Diencephalon (tissue), 1 donor: Measurements from ENCODE around the gene RHBDL1. TPM values are rescaled to one million over a fixed set of nuclear protein-coding genes. Genes with fewer than 3 reads are reported as not detected.

Experiments used
- total RNA-seq: library from RNA; depleted of rRNA; stranded (reverse); fragments of >200 nt; gene quantifications from one replicate; pipeline ENCODE4 v1.2.3, GENCODE V29; 2014

Gene RHBDL1
- 7.4 TPM for total RNA-seq

GRCh38 chr16:674968-675883, at the start of gene RHBDL1:
Gene RHBDL1, plus strand, starts transcription at chr16:675671. Its CDS starts 120 bp downstream, at chr16:675791.

GRCh38 chr16:630815-631405, 44.6 kb upstream of the RHBDL1 start, which contains the start of gene WFIKKN1:
Gene WFIKKN1, plus strand, starts transcription at chr16:630985. Its CDS starts 269 bp downstream, at chr16:631254.

DNA sequence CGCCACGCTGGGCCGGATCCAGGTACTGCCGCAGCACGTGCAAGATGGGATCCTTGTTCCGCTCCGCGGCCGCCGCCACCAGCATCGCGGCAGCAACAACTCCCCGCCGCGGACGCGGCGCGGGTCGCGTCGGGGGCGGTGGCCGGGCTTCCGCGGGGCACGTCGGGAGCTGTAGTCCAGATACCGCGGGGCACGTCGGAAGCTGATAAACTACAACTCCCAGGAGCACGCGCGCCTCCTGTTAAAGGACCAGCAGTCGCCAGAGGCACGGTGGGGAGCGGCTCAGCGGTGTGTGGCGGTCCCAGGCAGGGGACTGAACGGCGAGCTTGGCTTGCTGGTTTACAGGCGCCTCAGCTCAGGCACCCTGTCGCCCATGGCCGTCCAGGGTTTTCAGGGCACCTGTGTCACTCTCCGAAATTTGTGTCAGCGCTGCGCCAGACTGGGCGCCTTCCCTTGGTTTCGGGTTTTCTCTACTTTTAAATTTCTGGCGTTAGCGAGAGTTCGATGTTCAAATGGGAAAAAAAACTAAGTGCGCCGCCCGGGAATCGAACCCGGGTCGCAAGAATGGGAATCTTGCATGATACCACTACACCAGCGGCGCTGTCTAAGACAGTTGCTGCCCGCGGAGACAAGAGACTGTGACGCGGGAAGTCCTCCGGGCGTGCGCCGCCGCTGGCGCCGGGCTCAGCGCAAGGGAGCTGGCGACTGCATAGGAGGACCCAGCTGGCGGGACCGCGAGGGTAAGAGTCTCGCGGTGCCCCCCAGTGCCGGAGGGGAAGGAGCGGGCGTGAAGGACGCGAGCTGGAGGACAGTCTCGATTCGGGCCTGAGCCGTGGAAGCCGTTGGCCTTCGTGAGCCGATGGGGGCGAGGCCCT, 39.0 kb upstream of the RHBDL1 start, which contains the start of gene METTL26:
Gene METTL26 (minus strand): TSS at position 100 of the 875 bp plus-strand sequence. CDS start 15 bp downstream, at position 85.

DNA sequence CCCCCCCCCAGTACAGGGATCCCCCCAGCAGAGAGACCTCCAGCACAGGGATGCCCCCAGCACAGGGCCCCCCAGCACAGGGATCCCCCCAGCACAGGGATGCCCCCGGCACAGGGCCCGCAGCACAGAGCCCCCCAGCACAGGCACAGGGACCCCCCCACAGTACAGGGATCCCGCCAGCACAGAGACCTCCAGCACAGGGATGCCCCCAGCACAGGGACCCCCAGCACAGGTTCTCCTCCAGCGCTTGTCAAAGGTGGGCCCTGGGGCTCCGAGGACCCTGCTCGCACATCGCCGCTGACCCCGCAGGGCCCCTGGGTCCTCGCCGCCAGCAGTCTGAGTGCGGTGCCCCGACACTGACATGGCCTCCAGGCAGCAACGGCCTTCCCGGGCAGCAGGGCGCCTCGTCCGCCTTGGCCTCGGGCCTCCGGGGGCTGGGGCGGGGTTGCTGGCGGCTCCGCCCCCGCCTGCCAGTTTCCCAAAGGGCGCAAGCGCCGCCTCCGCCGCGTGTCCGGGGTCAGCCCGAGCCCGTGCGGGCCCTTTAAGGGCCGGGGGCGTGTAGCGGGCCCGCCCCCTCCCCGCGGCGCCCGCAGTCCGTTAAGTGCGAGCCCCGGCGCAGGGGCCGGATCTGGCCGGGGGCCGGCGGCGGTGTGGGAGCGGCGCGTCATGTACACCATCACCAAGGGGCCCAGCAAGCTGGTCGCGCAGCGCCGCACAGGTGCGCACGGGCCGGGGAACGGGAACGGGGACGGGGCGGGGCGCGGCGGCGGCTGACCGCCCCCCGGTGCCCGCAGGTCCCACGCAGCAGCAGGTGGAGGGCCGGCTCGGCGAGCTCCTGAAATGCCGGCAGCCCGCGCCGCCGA, 33.9 kb upstream of the RHBDL1 start, which contains the start of gene MCRIP2:
Gene MCRIP2 (plus strand): TSS at position 503 of the 863 bp plus-strand sequence. CDS start 164 bp downstream, at position 667.

GRCh38 chr16:648781-649589, 26.5 kb upstream of the RHBDL1 start, which contains the start of gene WDR90:
Gene WDR90, plus strand, starts transcription at chr16:649365. Its CDS starts 52 bp downstream, at chr16:649417.

DNA sequence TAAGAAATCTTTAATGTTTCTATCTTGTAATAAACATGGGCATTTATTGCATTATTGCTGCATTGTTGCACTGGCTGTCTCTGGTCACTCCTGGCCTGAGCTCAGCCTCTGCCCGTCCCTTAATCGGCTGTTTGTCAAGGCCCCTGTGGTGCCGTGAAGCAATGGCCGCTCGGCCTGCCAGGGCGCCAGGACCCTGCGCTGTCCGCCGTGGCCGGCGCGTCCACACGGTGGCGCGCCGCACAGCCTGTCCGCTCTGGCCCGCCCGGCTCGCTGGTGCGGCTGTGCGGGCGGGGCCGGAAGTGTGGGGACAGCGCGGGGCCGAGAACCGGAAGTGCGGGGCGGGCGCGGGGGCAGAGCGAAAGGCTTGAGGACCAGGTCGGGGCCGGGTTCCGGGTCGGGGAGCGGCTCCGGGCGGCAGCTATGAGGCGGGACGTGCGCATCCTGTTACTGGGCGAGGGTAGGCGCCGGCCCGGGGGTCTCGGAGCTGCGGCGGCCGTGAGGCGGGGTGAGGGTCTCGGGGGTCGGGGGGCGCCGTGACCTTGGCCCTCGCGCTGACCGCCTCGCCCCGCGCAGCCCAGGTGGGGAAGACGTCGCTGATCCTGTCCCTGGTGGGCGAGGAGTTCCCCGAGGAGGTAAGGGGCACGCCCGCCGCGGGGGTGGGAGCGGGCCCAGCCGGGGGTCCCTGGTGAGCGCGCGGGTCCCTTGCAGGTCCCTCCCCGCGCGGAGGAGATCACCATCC, 7.5 kb upstream of the RHBDL1 start, which contains the start of gene RHOT2:
Gene RHOT2 (plus strand): TSS at position 353 of the 739 bp plus-strand sequence. CDS start 68 bp downstream, at position 421.

GRCh38 chr16:679814-680624, 4.5 kb downstream of the RHBDL1 start, which contains the start of gene STUB1:
Gene STUB1, plus strand, starts transcription at chr16:680410. Its CDS starts 116 bp downstream, at chr16:680526.

DNA sequence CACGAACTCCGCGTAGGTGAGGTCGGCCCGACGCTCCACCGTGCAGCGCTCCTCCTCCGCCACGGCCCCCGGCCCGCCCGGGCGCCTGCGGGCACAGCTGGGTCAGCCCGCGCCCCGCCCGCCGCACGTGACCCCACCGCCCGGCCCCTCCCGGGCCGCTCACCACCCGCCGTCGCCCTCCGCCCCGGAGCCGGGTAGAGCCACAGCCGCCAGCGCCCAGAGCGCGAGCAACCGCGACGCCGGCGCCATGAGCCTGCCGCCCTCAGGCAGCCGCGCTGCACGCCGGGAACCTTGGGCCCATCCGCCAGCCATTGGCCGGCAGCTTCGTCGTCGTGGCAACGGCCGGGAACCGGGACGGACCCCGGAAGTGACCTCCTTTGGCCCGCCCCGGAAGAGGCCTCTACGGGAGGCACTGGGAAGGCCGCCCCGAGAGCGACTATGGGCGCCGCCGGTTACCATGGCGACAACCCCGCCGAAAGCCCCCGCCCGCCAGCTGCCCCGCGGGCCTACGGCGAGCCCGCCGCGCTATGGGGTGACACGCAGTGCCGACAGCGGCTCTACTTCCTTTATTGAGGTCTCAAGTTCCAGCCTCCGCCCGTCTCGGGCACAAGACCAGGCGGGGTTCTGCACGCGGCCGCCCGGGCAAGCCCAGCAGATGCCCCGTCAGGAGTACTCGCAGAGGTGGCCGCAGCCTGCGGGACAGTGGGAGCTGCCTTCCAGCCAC, 8.8 kb downstream of the RHBDL1 start, which contains the start of gene JMJD8:
Gene JMJD8 (minus strand): TSS at position 264 of the 724 bp plus-strand sequence. CDS start 15 bp downstream, at position 249.

GRCh38 chr16:705431-706188, 30.1 kb downstream of the RHBDL1 start, which contains the start of gene FBXL16:
Gene FBXL16, minus strand, starts transcription at chr16:705801. Its CDS starts 8,396 bp downstream, at chr16:697405.

DNA sequence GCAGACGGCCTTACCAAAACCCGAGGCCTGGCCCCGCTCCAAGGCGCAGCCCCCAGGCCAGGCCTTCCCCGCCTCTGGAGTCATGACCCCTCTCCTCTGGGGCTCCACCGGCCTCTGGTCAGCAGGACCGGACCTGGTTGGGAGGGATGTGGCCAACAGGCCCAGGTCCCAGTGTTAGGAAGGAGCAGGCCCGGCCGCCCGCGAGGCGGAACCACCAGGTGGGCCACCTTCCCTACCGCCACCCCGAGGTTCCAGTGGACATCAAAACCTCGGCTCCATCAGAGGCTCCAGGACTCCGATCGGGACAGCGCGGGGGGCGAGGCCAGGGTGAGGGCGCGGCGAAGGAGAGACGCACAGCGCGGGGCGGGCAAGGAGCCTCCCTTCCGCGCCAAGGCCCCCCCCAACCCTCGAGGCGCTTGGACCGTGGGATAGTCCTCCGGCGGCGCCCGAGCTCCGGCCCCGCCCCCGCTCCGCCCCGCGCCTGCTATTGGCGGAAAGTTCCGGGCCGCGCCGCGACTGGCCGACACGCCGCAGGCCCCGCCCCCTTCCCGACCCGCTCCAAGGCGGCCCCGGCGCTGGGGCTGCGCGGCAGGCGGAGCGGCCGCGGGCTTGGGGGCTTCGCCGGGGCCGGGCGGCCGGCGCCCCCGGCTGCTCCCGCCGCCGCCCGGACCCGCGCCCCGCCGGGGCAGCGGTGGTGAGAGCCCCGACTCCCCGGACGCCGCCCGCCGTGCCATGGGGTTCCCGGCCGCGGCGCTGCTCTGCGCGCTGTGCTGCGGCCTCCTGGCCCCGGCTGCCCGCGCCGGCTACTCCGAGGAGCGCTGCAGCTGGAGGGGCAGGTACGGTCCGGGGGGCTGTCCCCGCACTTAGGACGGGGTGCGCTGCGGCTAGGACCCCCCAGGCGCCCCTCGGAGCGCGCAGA, 39.3 kb downstream of the RHBDL1 start, which contains the start of gene METRN:
Gene METRN (plus strand): TSS at position 561 of the 919 bp plus-strand sequence. CDS start 172 bp downstream, at position 733.

GRCh38 chr16:720990-721764, 45.7 kb downstream of the RHBDL1 start, which contains the start of gene ANTKMT:
Gene ANTKMT, plus strand, starts transcription at chr16:721146. Its CDS starts 129 bp downstream, at chr16:721275.

DNA sequence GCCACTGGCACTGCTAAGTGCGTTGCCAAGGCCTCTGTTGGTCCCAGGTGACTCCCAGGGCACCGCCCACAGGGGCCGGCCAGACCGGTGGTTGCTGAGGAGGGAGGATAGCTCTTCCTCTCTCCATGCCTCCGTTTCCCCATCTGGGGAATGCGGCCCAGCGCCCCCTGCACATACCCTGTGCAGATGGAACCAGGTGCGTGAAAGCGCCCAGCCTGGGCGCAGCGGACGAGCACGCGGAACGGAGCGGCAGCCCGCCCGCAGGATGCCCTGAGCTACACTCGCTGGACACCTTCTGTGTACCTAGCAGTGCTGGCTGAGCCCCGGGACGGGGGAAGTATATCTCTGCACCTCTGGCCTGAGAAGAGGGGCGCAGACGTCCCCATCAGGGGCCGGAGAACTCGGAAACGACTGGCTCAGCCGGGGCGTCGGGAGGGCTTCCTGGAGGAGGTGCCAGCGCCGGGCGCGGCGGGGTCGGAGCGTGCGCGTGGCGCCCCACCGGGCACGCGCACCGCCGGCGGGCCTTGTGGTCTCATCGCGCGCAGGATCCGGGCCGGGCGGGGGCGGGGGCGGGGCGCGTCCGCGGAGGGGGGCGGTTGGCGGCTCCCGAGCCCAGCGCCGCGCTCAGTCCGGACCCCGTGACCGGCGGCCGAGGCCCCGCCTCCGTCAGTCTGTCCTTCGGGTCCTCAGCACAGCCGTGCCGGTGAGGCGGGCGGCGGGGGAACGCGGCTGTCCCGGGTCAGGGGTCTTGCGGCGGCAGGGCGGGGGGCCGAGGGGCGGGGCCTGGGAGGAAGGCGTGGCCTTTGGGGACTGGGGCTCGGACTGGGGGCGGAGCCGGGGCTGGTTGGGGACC, 51.2 kb downstream of the RHBDL1 start, which contains the start of the genes CCDC78 and HAGHL:
Gene CCDC78 (minus strand): TSS at position 6 of the 853 bp plus-strand sequence. CDS start 76 bp downstream, outside the sequence.
Gene HAGHL (plus strand): TSS at position 669 of the 853 bp plus-strand sequence. CDS start 404 bp downstream, outside the sequence.

